Measurements from ENCODE around the gene ALPG. TPM values are rescaled to one million over a fixed set of nuclear protein-coding genes. Genes with fewer than 3 reads are reported as not detected.

Gene ALPG
- total RNA-seq, 2 experiments from 2014 or later: not detected

DNA sequence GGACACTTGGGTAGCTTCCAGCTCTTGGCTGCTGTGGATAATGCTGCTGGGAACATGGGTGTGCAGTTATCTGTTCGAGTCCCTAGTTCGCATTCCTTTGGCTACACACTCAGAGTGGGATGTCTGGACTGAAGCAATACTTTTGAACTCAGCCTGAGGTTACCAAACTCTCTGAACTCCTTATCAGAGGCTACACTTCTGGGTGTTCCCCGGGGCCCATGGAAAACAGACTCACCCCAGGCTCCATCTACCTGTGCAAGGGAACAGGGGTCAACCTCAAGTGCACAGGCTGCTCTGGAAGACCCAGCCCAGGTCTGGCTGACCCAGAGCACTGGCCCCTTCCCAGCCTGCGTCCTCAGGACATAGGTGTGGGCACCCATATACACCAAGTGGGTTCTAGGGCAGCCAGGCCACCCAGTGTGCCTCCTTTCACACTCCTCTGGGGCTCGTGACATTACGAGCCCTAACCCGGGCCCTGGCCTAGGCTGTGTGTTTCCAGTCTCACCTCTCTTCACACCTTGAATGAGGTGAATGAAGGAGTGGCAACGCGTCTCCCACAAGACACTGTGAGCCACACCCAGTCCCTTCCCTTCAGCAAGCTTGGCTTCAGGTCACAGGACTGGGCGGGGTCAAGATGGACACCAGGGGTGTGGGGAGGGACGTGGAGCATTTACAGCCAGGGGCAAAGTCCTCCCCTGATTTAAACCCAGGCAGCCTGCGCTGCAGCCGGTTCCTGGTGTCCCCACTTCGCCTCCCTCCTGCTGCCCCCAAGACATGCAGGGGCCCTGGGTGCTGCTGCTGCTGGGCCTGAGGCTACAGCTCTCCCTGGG lies 49.0 kb downstream of the ALPG start, which contains the start of gene ALPI:
Gene ALPI (plus strand): TSS at position 728 of the 830 bp plus-strand sequence. CDS start 47 bp downstream, at position 775.
- intact Hi-C loops (cut with micrococcal nuclease): no loop called here
- H3K27ac Mint-ChIP-seq: no peak within 1 kb of the TSS
- POLR2A ChIA-PET: no interaction called here
- no peak for ATAC-seq
- H3K4me3 Mint-ChIP-seq: no peak within 1 kb of the TSS
- H3K27me3 Mint-ChIP-seq: peaks cover 14% of the 10 kb centered on the region
- CTCF ChIA-PET: interaction anchor here (1.2 kb wide), 1 partner anchor 66 kb away, joined by 3 read pairs; no protein-coding TSS in a partner anchor
- no peaks in the 10 kb centered on the region for H3K4me1 Mint-ChIP-seq (ENCODE audit: low read depth)
- H3K9me3 Mint-ChIP-seq: no peaks in the 10 kb centered on the region
- TF ChIP-seq, protein P1, sequence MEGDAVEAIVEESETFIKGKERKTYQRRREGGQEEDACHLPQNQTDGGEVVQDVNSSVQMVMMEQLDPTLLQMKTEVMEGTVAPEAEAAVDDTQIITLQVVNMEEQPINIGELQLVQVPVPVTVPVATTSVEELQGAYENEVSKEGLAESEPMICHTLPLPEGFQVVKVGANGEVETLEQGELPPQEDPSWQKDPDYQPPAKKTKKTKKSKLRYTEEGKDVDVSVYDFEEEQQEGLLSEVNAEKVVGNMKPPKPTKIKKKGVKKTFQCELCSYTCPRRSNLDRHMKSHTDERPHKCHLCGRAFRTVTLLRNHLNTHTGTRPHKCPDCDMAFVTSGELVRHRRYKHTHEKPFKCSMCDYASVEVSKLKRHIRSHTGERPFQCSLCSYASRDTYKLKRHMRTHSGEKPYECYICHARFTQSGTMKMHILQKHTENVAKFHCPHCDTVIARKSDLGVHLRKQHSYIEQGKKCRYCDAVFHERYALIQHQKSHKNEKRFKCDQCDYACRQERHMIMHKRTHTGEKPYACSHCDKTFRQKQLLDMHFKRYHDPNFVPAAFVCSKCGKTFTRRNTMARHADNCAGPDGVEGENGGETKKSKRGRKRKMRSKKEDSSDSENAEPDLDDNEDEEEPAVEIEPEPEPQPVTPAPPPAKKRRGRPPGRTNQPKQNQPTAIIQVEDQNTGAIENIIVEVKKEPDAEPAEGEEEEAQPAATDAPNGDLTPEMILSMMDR (IDR thresholded peaks at IDR 0.05): no peak
- no peak for DNase-seq
- no peaks in the 10 kb centered on the region for H3K36me3 Mint-ChIP-seq (ENCODE audit: low read depth)

DNA sequence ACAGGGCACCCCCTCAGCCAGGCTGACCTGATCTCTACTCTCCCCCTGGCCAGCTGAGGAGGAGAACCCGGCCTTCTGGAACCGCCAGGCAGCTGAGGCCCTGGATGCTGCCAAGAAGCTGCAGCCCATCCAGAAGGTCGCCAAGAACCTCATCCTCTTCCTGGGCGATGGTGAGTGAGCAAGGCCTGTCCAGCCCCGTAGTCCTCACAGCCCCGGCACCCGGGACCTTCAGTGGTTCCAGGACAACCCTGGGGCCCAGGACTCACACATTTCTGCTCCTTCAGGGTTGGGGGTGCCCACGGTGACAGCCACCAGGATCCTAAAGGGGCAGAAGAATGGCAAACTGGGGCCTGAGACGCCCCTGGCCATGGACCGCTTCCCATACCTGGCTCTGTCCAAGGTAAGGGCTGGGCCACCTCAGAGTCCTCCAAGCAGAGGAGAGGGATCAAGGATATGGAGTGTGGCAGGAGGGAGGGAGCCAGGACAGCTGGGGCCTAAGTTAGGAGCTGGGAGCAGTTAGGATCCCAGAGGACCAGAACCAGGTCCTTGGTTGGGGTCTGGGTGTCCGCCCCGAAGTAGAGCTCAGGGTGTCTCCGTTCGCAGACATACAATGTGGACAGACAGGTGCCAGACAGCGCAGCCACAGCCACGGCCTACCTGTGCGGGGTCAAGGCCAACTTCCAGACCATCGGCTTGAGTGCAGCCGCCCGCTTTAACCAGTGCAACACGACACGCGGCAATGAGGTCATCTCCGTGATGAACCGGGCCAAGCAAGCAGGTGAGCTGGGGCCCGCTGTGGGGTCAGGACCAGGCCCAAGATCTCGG lies 49.9 kb downstream of the ALPG start:
- Mint-ChIP-seq H3K4me1 (ENCODE audit: low read depth) (no peaks in the 10 kb centered on the region), H3K27me3 (peaks cover 14% of the 10 kb centered on the region), H3K4me3 (no peak overlapping the region), H3K9me3 (no peaks in the 10 kb centered on the region), H3K27ac (no peak overlapping the region), H3K36me3 (ENCODE audit: low read depth) (no peaks in the 10 kb centered on the region)
- ATAC-seq (no peak), DNase-seq (no peak)
- CTCF ChIA-PET: interaction anchor here (1.2 kb wide), 1 partner anchor 66 kb away, joined by 3 read pairs; no protein-coding TSS in a partner anchor
- TF ChIP-seq, protein P1 (IDR thresholded peaks at IDR 0.05): no peak
- POLR2A ChIA-PET: no interaction called here
- intact Hi-C loops (cut with micrococcal nuclease): no loop called here

DNA sequence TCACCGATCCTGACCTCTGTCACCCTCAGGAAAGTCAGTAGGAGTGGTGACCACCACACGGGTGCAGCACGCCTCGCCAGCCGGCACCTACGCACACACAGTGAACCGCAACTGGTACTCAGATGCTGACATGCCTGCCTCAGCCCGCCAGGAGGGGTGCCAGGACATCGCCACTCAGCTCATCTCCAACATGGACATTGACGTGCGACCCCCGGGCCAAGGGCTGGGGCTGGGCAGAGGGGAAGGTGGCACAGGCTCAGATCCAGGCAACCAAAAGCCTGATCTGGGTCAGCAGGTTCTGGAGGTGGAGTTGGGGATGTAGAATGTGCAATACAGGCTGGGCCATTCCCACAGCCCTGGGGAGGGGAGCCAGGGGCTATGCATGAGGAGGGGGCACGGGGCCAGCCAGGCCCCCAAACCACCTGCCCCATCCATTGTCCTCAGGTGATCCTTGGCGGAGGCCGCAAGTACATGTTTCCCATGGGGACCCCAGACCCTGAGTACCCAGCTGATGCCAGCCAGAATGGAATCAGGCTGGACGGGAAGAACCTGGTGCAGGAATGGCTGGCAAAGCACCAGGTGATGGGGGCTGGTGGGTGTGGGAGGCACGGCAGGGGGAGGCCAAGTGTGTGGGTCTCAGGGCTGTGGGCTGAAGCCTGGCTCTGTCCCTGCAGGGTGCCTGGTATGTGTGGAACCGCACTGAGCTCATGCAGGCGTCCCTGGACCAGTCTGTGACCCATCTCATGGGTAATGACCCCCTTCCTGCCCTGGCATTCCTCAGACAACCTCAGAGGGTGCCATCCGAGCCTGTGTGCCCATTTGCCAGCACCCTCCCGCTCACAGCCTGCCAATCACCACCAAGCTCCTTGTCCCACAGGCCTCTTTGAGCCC lies 50.7 kb downstream of the ALPG start:
- CTCF ChIA-PET: no interaction called here
- Mint-ChIP-seq H3K4me1 (ENCODE audit: low read depth) (no peaks in the 10 kb centered on the region), H3K27ac (no peak overlapping the region), H3K4me3 (no peak overlapping the region), H3K9me3 (no peaks in the 10 kb centered on the region), H3K27me3 (peaks cover 14% of the 10 kb centered on the region), H3K36me3 (ENCODE audit: low read depth) (no peaks in the 10 kb centered on the region)
- intact Hi-C loops (cut with micrococcal nuclease): no loop called here
- DNase-seq (no peak), ATAC-seq (no peak)
- TF ChIP-seq, protein P1 (IDR thresholded peaks at IDR 0.05): no peak
- POLR2A ChIA-PET: no interaction called here

DNA sequence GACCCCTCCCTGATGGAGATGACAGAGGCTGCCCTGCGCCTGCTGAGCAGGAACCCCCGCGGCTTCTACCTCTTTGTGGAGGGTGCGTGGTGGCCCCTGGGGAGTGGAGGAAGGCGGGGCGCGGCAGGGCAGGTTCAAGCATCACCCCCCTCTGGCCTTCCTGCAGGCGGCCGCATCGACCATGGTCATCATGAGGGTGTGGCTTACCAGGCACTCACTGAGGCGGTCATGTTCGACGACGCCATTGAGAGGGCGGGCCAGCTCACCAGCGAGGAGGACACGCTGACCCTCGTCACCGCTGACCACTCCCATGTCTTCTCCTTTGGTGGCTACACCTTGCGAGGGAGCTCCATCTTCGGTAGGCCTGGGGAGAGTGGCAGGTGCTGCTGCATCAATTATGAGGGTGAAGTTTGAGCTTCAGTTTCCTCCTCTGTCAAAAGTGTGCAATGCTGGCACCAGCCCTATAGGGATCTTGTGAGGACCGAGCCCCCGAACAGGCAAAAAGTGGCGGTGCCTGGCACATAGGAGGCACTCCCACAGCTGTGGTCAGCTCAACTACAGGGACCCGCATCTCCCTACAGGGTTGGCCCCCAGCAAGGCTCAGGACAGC lies 51.5 kb downstream of the ALPG start:
- Mint-ChIP-seq H3K36me3 (ENCODE audit: low read depth) (no peaks in the 10 kb centered on the region), H3K4me1 (ENCODE audit: low read depth) (no peaks in the 10 kb centered on the region), H3K9me3 (no peaks in the 10 kb centered on the region), H3K27ac (no peak overlapping the region), H3K4me3 (no peak overlapping the region), H3K27me3 (peaks cover 14% of the 10 kb centered on the region)
- intact Hi-C loops (cut with micrococcal nuclease): no loop called here
- DNase-seq (no peak), ATAC-seq (no peak)
- POLR2A ChIA-PET: no interaction called here
- TF ChIP-seq, protein P1 (IDR thresholded peaks at IDR 0.05): no peak
- CTCF ChIA-PET: no interaction called here
